SK-MEL-5 (cell line): ENCODE measurements around the gene NEK2. TPM values are rescaled to one million over a fixed set of nuclear protein-coding genes. Genes with fewer than 3 reads are reported as not detected.
"Not testable (repeated sequence)": the region's sequence is repeated elsewhere in the genome, so short reads cannot be mapped to it uniquely, and the experiment has no call there.

Experiments used
- DNase-seq: peaks from one replicate; pipeline ENCODE4 v3.0.0-alpha.2; 2016; ENCODE audit warnings: low read depth, low spot score
- in situ Hi-C: cut with HindIII; loops from 2 replicates; pipeline ENCODE4 v1.10.0; 2016; ENCODE audit warnings: low sequenced_read_pairs, high pct_unique_total_duplicates, low pct_unique_long_range_greater_than_20kb
- total RNA-seq: library from RNA; depleted of rRNA; stranded (reverse); fragments of >200 nt; shearing (Covaris generic); gene quantifications from 2 replicates; pipeline ENCODE4 v1.2.3, GENCODE V29; 2014; rRNA removed

The NEK2 gene
- total RNA-seq, 1 experiment from 2014 or later: 25.5 TPM

GRCh38 chr1:211625866-211626265 is 49.6 kb downstream of the NEK2 start:
- DNase-seq, in situ Hi-C loops: not testable (repeated sequence)

DNA sequence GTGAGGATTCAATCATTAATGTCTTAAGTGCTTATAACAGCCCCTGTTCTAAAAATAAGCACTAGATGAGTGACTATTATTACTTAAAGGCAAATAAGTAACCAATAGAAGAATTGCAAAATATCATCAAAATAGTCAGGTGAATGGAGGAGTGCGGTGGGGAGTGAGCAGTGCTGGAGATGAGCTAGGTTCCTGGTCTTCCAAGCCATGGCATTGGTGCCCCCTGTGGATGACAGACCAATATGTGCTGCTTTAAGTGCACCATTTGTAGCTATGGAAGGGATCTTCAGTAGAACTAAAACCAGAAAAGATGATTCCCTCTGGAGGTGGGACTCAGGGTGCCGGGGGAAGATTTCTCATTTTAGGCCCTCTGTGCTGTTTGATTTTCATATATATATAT is 50.4 kb downstream of the NEK2 start:
- in situ Hi-C loops: no loop called here
- peak; percentile 84 for DNase-seq

GRCh38 chr1:211623515-211623914 is 51.9 kb downstream of the NEK2 start:
- in situ Hi-C loops: no loop called here
- no peak for DNase-seq

DNA sequence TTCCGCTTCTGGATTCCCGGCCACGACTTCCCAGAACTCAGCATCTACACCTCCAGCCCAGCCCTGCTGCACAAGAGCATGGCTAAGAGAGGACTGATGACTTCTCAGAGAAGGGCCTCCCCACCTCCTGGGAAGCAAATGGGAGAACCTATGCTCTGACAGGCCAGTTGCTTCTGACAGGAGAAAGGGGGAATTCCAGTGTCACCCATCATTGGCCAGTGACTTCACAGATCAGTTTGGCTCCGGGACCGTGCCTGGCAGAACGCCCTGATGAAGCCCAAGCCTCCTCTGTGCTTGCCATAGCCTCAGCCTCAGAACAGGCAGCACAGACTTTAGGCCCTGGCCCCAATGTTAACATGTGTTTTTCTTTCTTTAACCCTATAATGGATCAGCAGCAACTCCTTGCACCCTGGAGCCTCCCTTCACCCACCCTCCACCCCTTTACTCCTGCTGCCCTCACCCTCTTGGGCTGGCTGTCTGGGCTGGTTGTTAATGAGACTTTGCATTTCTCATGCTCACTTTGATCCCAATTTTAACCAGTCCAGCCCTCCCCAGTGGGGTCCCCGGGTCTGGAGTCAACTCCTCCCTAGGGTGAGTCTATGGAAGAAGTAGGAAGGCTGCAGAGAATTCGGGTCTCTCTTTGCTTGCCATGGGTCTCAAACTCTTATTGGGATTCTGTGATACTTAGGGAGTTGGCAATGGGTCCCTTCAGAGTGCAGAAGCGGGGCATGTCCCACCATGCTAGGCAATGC is 53.8 kb downstream of the NEK2 start:
- in situ Hi-C loops: no loop called here
- no peak for DNase-seq

DNA sequence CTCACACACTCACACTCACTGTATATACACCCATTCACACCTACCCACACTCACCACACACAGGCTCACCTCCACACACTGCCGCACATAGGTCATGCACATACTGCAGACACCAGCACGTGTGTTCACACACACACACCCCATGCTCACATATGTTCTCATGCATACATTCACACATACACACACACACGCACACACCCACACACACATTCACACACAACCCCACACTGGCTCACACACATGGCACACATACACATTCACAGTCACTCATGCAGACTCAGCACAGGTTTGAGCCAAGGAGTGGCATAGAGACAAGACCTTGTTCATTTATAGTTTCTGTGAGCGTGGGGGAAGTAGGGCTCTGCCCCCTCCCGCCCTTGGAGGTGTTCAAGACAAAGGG is 55.3 kb downstream of the NEK2 start:
- in situ Hi-C loops: no loop called here
- DNase-seq: no peak

- DNase-seq: no peak
- in situ Hi-C loops: no loop called here
These were observed 56.1 kb downstream of the NEK2 start for GRCh38 chr1:211619033-211619996.

GRCh38 chr1:211616965-211617297 is 58.5 kb downstream of the NEK2 start:
- in situ Hi-C loops: no loop called here
- DNase-seq: no peak

DNA sequence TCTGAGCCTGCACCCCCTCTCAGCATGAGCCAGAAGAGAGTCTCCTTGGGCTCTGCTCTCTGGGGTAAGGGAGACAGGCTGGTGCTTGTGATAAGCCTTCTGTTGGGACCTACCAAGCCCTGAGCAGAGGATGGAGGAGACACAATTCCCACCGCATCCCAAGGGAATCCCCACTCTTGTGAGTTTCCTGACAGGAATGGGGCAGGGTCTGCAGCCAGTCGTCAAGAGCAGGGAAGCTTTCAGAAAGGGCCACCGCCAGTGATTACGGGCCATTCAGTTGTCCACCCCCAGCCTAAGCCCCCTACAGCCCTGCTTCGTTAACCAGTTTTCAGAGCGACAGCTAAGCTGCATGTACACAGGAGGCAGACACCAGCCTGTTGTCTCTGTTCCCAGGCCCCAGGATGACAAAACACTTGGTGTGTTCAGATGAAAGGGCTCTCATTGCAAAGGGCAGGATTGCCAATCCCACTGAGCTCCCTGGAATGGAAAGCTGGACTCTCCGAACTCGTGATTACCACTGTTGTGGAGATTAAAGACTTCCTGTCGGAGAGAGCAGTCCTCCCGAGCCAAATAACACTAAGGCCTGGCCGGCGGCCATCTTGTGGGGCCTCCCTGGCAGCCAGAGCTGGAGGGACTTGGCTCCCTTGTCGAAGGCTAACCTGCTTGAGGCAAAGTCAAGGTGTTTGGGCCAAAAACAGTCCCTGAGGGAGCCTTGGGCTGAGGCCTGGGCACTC is 59.0 kb downstream of the NEK2 start:
- DNase-seq: no peak
- in situ Hi-C loops: no loop called here

GRCh38 chr1:211614615-211615014 is 60.8 kb downstream of the NEK2 start:
- in situ Hi-C loops: no loop called here
- no peak for DNase-seq

- in situ Hi-C loops: no loop called here
- no peak for DNase-seq
These were observed 61.5 kb downstream of the NEK2 start for GRCh38 chr1:211613951-211614350.

DNA sequence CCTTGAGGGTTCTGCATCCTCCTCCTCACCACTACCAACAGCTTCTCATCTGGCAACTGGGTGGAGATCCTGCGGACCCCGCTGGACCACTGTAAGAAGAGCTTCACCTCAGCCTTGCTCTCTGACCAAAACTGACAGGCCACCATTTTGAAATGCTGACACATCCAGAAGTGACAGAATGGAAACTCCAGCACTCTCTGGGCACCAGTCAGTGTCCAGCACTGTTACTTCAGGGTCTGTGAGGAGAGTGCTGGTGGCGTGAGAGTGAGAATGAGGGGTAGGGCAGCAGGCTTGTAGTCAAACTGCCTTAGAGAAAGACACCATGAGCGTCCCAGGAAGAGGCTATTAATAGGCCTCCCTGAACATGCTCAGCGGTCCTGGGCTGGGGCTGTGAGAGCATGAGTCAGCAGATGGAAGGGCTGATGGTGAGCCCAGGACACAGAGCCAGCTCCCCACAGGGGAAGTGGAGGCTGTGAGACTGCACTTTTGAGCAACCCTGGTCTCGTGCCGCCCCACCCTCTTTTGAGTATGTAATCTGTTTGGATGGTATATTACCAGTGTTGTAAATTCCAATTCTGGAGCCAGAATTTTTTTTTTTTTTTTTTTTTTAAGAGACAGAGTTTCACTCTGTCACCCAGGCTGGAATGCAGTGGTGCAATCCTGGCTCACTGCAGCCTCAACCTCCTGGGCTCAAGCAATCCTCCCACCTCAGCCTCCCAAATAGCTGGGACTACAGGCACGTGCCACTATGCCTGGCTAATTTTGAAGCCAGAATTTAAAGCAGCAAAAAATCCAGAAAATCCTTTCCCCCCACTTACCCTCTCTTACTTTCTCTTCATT is 62.1 kb downstream of the NEK2 start:
- DNase-seq: peak; percentile 59
- in situ Hi-C loops: no loop called here

GRCh38 chr1:211612786-211613107 is 62.7 kb downstream of the NEK2 start:
- DNase-seq: no peak
- in situ Hi-C loops: no loop called here

Other genes with a start within 250 kb of the NEK2 start
- not detected in 2 replicates for gene RD3, start 183.5 kb downstream of the NEK2 start, total RNA-seq
- 28.2 and 28.8 TPM in 2 replicates for gene SLC30A1, start 96.5 kb downstream of the NEK2 start, total RNA-seq
- 67.1 and 73.3 TPM in 2 replicates for gene LPGAT1, start 155.1 kb upstream of the NEK2 start, total RNA-seq